LNCAP (cell line): ENCODE measurements around the gene ARFIP1.

ENCODE experiments used
- CTCF ChIP-seq: fragments of 450-650 bp; IDR thresholded peaks from 2 replicates; pipeline ENCODE4 v1.5.1; 2017; ENCODE audit warnings: mild to moderate bottlenecking

ARFIP1 gene

DNA sequence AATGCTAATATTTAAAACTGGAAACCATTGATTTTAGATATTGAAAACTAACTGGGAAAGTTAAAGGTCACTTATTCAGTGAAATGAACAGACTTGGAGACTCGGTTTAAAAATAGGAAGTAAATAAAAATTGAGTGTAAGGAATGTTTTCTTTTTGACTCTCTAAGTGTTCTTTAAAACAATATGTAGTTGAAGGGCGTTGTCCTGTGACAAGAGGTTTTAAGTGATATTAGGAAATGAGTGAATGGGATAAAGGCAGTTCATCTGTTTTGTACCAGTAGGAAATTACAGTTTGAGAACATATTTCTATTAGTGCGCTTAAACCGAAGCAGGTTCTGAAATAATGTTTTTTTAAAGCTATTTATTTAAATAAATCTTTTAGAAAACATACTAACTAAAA, 77.2 kb downstream of the ARFIP1 start:
- no peak for TF ChIP-seq CTCF

DNA sequence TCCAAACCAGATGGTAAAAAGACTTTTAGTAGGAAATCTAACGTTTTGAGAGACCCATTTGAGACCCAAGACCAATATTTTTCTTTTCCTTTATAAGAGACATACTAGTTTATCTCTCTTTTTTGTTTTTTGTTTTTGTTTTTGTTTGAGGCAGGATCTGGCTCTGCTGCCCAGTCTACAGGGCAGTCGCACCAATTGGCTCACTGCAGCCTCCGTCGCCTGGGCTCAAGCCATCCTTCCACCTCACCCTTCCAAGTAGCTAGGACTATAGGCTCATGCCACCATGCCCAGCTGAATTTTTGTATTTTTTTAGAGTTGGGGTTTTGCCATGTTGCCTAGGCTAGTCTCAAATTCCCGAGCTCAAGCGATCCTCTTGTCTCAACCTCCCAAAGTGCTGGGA, 79.2 kb downstream of the ARFIP1 start:
- TF ChIP-seq CTCF: no peak

DNA sequence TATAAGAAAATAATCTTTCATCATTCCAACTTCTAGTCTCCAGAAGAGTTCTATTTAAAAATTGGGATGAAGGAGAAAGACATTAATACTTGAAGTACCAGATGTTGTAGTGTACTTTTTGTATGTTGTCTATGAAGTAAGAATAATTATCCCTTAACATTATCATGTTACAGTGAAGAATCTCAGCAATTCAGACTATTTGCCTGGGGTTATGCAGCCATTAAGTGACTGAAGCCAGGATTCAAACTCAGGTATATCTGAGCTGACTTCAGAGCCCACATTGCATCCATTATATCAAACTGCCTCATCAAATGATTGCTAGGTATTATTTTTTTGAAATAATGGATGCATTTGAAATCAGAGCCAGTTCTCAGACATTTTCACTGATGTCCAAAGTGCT, 80.3 kb downstream of the ARFIP1 start:
- no peak for TF ChIP-seq CTCF

GRCh38 chr4:152862608-152863007, 82.9 kb downstream of the ARFIP1 start:
- TF ChIP-seq CTCF: no peak

DNA sequence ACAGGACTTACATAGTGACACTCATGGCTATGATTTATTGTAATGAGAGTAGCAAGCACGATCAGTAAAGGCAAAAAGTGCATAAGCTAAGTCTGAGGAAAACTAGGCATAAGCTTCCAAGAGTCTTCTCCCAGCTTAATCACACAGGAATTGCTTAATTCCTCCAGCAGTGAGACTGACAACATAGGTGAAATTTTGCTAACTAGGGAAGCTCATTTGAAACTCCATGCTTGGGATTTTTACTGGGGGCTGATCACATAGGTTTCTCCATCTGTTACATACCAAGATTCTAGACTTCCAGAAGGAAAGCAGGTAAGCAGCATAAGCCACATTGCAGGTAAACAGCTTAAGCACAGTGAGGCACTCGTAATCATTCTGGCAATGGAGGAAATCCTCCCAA, 84.6 kb downstream of the ARFIP1 start:
- no peak for TF ChIP-seq CTCF

DNA sequence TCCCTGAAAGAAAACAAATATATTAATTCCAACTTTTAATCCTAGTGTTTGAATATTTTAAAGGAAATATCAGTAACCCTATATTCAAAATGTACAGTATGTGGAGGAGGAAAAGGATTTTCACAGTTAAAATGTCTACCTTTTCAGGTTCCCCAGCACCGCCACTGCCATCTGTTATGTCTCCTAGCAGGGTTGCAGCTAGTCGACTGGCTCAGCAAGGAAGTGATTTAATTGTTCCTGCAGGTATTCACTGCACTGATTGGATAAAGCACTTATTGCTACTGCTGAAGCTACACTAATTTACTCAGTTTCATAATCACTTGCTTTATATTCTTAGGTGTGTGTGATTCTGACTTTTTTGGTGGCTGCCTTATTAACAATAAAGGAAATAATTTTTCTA, 90.9 kb downstream of the ARFIP1 start:
- TF ChIP-seq CTCF: no peak

- no peak for TF ChIP-seq CTCF
These were observed 95.5 kb downstream of the ARFIP1 start for GRCh38 chr4:152875261-152875660.

DNA sequence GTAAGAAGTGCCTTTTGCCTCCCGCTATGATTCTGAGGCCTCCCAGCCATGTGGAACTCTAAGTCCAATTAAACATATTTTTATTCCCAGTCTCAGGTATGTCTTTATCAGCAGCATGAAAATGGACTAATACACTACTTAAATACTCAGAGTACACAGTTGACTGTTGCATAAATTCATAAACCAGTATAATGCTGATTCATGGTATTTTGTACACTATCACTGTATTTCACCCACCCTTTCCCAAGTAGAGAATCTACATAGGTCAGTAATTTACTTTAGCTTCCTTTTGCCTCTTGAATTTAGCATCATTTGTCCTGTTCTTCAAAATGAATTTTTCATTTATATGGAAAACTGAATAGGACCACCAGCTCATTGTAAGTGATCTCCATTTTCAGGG, 98.1 kb downstream of the ARFIP1 start:
- TF ChIP-seq CTCF: no peak
